NCI-H345 treated with DMSO at 0.1 percent for 48 hours (cell line): ENCODE data around the gene ADH1B.
"Not testable (repeated sequence)": the region's sequence is repeated elsewhere in the genome, so short reads cannot be mapped to it uniquely, and the experiment has no call there.

Source experiments
- DNase-seq: peaks from one replicate; lab custom pipeline; 2025; ENCODE audit not compliant: unreplicated experiment; lab: John Stamatoyannopoulos, UW

ADH1B gene

GRCh38 chr4:99321241-99322191, at the start of gene ADH1B:
Gene ADH1B, minus strand, starts transcription at chr4:99321401. Its CDS starts 70 bp downstream, at chr4:99321331.
- DNase-seq: no peak

GRCh38 chr4:99367817-99368216, 46.6 kb upstream of the ADH1B start:
- DNase-seq: not testable (repeated sequence)

- DNase-seq: no peak
Measured at GRCh38 chr4:99366491-99366890, 45.3 kb upstream of the ADH1B start.

- no peak for DNase-seq
Measured at GRCh38 chr4:99362768-99363167, 41.6 kb upstream of the ADH1B start.

GRCh38 chr4:99361899-99362275, 40.7 kb upstream of the ADH1B start:
- no peak for DNase-seq

GRCh38 chr4:99361268-99361898, 40.2 kb upstream of the ADH1B start:
- DNase-seq: no peak

- DNase-seq: no peak
Measured at GRCh38 chr4:99359480-99360204, 38.4 kb upstream of the ADH1B start.

GRCh38 chr4:99357948-99358347, 36.7 kb upstream of the ADH1B start:
- DNase-seq: no peak

GRCh38 chr4:99356992-99357391, 35.8 kb upstream of the ADH1B start:
- no peak for DNase-seq

- DNase-seq: not testable (repeated sequence)
Measured at GRCh38 chr4:99356149-99356548, 34.9 kb upstream of the ADH1B start.

GRCh38 chr4:99352602-99353537, 31.7 kb upstream of the ADH1B start, which contains the start of gene ADH1C:
Gene ADH1C, minus strand, starts transcription at chr4:99352746. Its CDS starts 71 bp downstream, at chr4:99352675.
- DNase-seq: no peak

GRCh38 chr4:99351487-99351886, 30.3 kb upstream of the ADH1B start:
- DNase-seq: no peak

- no peak for DNase-seq
Measured at GRCh38 chr4:99349338-99349737, 28.1 kb upstream of the ADH1B start.

GRCh38 chr4:99342624-99343023, 21.4 kb upstream of the ADH1B start:
- not testable (repeated sequence) for DNase-seq

GRCh38 chr4:99341426-99341825, 20.2 kb upstream of the ADH1B start:
- DNase-seq: no peak

GRCh38 chr4:99339172-99339571, 18.0 kb upstream of the ADH1B start:
- no peak for DNase-seq

GRCh38 chr4:99336553-99336952, 15.4 kb upstream of the ADH1B start:
- DNase-seq: no peak

GRCh38 chr4:99334880-99335279, 13.7 kb upstream of the ADH1B start:
- DNase-seq: no peak

GRCh38 chr4:99330648-99331047, 9.4 kb upstream of the ADH1B start:
- DNase-seq: no peak

- no peak for DNase-seq
Measured at GRCh38 chr4:99329876-99330275, 8.7 kb upstream of the ADH1B start.
